Measurements from ENCODE around the gene MED27. TPM values are rescaled to one million over a fixed set of nuclear protein-coding genes. Genes with fewer than 3 reads are reported as not detected.

The MED27 gene
- total and polyA plus RNA-seq, 9 of the 15 experiments (the other 6 are each of a cell fraction or from before 2014, with no cell fraction given) = 24.4 to 91.0 (median 36.1) TPM

GRCh38 chr9:131951155-131951554 lies 128.5 kb downstream of the MED27 start:
- ChIA-PET POLR2A (interaction anchor here (0.7 kb wide), 1 partner anchor 88 kb away, joined by 3 read pairs; no protein-coding TSS in a partner anchor), CTCF (ENCODE audit: low intra/inter-chr PET ratio) (no interaction called here)
- Histone ChIP-seq H3K4me1 (replicated peaks in 1 of 2; ENCODE audit: control insufficient read depth in 2 of 2, insufficient read depth in 2 of 2, low read length in 2 of 2) (no peaks in the 10 kb centered on the region), H4K20me1 (replicated peaks; ENCODE audit: control insufficient read depth, insufficient read depth, low read length) (no peaks in the 10 kb centered on the region), H3K79me2 (ENCODE audit: control insufficient read depth, insufficient read depth, low read length) (no peaks in the 10 kb centered on the region), H3K9me1 (ENCODE audit: control insufficient read depth, insufficient read depth, low read length) (no peaks in the 10 kb centered on the region), H3K9ac (ENCODE audit: insufficient read depth in 1 of 2, low read depth in 2 of 2, low read length in 2 of 2) (no peak overlapping the region), H3K4me3 (no peak overlapping the region), H3K4me2 (ENCODE audit: insufficient read depth, low read length) (no peak overlapping the region), H3K36me3 (ENCODE audit: control insufficient read depth, insufficient read depth, low read length) (no peaks in the 10 kb centered on the region; the same call in 2 of the 3 replicates), H2AFZ (ENCODE audit: low read depth, low read length) (no peak overlapping the region), H3K27me3 (ENCODE audit: control insufficient read depth in 2 of 2, insufficient read depth in 2 of 2, low read length in 2 of 2) (no peaks in the 10 kb centered on the region), H3K9me3 (replicated peaks; ENCODE audit: control insufficient read depth, insufficient read depth, low read depth, low read length) (no peaks in the 10 kb centered on the region), H3K27ac (ENCODE audit: extremely low read depth, low read depth, low read length) (no peak overlapping the region)
- TF ChIP-seq PML (IDR thresholded peaks at IDR 0.05; ENCODE audit: low read length) = no peak
- no peak for TF ChIP-seq CUX1 (CRISPR knock-in tag; IDR thresholded peaks at IDR 0.05)
- no peak for DNase-seq (ENCODE audit: extremely low read depth in 1 of 4, low spot score in 3 of 4)
- 48% methylated on average over 3 of the region's 3 CpGs for WGBS (ENCODE audit: insufficient coverage, low coverage, missing lambda C conversion rate)
- intact Hi-C loops (cut with micrococcal nuclease) = no loop called here
- no peak for ATAC-seq
- in situ Hi-C loops (cut with MboI) = no loop called here
- BruUV-seq (replicated peaks) = no TSS peak
- FAIRE-seq = no peak

All from K562 (cell line).